HG03045 (cell line): ENCODE results near the gene ASAH2.
"Not testable (repeated sequence)": the region's sequence is repeated elsewhere in the genome, so short reads cannot be mapped to it uniquely, and the experiment has no call there.

ENCODE experiments used
- ATAC-seq: cut with Tn5 transposase; IDR thresholded peaks from one replicate; pipeline ENCODE4 v1.9.1; 2021; ENCODE audit warnings: mild to moderate bottlenecking, moderate library complexity; ENCODE audit not compliant: unreplicated experiment

The ASAH2 gene

GRCh38 chr10:50260791-50261281 lies 9.5 kb upstream of the ASAH2 start:
- peak; percentile 99 for ATAC-seq

GRCh38 chr10:50254479-50254878 lies 3.2 kb upstream of the ASAH2 start:
- no peak for ATAC-seq

GRCh38 chr10:50250096-50250854 lies 1.0 kb downstream of the ASAH2 start:
- ATAC-seq: no peak

- ATAC-seq: no peak
Observed at GRCh38 chr10:50248598-50248997, 2.7 kb downstream of the ASAH2 start.

- no peak for ATAC-seq
Observed at GRCh38 chr10:50248062-50248461, 3.3 kb downstream of the ASAH2 start.

DNA sequence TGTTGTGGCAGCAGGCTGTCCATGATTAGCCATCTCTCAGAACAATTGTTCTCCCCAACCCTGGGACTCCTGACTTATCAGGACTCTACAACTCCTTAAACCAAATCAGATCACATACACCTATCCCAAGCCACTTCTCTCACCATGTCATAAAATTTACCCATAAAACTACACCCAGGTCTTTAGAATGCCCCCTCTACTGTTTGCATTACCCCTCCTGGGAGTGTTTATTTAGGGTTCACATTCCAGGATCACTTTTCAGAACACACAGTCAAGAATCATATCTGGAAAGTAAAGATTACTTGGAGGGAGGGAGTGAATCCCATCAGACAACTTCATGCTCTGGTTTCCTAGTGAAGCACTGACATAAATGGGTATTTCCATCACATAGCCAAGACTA lies 7.1 kb downstream of the ASAH2 start:
- ATAC-seq: no peak

DNA sequence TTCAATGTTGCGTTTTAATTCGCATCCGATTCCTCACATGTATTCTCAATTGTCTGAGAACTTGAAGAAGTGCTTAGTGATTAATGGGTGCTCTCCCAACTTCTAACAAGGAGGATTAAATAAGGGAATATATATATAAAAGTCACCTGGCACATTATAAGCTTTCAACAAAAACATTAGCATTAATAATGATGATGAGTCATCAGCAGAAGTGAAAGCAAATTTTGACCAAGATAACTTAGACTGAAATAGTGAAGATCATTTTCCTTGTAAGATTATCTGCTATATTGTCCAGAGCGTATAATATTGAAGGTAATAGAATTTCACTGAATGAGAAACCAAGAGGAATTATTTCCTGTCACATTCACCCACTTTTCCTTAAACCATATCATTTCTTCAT lies 8.5 kb downstream of the ASAH2 start:
- ATAC-seq: no peak

DNA sequence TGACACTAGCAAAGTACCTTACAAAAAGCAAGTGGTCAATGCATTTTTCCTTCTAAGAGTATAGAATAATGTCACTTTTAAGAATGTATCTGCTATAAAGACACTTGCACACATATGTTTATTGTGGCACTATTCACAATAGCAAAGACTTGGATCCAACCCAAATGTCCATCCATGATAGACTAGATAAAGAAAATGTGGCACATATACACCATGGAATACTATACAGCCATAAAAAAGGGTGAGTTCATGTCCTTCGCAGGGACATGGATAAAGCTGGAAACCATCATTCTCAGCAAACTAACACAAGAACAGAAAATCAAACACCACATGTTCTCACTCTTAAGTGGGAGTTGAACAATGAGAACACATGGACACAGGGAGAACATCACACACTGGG lies 9.8 kb downstream of the ASAH2 start:
- not testable (repeated sequence) for ATAC-seq

- ATAC-seq: no peak
Observed at GRCh38 chr10:50234486-50234885, 16.8 kb downstream of the ASAH2 start.

GRCh38 chr10:50232261-50232639 lies 19.1 kb downstream of the ASAH2 start:
- no peak for ATAC-seq

DNA sequence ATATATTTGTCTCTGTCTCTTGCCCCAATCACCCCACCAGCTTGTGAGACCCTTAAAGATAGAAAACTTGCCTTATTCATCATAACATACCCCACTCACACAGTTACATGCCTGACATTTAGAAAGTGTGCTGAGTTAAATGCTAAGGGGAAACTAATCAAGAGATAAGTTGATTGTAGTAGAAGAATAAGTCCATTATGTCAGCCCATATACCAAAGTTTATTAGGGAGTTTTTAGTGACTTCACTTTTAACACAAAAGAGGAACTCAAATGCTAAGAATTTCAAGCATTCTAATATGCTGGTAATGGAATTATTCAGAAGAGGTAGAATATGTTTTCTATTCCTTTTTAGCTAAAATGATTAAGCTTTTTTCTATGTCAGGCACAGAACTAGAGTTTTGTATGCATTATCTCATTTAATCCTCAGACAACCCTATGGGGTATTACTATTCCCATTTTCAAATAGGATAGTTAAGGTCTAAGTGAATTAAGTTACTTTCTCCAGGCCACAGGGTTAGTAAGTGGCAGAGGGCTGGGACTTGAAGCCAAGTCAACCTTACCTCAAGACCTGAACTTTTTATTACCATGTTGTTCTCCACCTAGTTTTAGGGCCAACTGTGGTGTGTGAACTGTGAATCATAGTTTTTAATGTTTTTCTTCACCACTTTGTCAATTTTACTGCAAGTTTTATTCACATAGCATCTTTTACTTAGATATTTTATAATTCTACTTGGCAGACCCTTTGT lies 19.6 kb downstream of the ASAH2 start:
- ATAC-seq: no peak

GRCh38 chr10:50229460-50229859 lies 21.9 kb downstream of the ASAH2 start:
- no peak for ATAC-seq

DNA sequence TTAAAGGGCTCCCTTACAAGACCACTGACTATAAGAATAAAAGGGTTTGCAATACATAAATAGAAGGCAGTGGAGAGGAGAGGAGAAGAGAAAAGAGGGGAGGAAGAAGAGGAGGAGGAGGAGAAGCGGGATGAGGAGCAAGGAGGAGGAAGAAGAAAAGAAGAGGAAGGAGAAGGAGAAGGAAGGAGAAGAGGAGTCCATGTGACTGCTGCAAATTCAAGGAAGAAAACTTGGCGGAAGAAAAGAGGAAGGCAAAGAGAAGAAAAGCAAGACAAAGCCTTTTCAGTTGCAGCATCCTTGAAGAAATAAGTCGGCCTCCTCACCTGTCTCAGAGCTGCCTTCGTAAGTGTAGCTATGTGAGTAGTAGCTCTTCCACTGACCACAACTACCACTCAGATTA lies 22.6 kb downstream of the ASAH2 start:
- no peak for ATAC-seq

- no peak for ATAC-seq
Observed at GRCh38 chr10:50226610-50227009, 24.7 kb downstream of the ASAH2 start.

GRCh38 chr10:50224330-50224952 lies 26.9 kb downstream of the ASAH2 start:
- ATAC-seq: peak; percentile 87

- no peak for ATAC-seq
Observed at GRCh38 chr10:50222199-50222598, 29.1 kb downstream of the ASAH2 start.

DNA sequence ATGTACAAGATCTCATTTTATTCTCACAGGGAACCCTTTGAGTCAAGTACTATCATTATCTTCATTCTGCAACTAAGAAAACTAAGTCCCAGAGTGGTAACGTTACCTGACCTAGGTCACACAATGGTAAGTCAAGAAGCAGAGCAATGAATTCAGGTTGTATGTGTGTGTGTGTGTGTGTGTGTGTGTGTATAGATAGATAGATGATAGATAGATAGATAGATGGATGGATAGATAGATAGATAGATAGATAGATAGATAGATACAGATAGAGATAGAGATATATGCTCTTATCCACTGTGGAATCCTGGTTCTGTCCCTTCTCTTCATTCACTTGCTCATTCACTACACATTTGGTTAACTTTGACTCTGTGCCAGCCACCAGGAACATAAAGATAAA lies 29.8 kb downstream of the ASAH2 start:
- no peak for ATAC-seq

DNA sequence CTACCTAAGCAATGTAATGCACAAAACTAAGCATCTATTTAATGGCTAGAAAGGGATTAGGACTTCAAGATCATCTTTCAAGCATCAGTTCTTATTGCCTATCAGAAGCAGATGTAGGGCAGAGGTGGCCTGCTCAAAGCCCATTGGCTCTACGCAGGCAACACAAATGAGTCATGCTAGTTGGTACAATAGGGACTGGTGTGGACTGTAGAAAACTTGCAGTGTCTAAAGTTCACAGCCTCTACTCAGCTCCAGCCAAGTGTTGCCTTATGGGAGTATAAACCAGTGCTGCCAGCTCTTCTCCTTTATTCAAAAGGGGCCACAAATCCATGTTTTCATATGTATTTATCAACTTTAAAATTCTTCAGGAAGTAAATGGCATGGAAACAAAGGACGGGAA lies 31.7 kb downstream of the ASAH2 start:
- ATAC-seq: no peak

DNA sequence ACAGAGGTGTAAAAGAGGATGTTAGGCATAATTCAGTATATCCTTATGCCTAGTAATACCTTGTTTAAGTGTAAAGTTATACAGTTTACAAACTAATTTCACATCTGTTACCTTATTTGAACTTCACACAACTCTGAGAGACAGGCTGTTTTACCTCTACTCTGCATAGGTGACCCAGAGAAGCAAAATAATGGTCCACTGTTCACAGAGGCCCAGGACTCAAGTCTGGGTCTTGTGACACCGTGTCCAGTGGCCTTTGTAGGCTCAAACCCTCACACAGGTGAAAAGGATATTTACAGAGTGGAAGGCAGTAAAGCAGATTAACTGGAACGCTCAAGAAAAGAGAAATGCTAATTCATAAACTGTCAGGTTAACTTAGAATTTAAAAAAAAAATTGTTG lies 32.1 kb downstream of the ASAH2 start:
- ATAC-seq: no peak

DNA sequence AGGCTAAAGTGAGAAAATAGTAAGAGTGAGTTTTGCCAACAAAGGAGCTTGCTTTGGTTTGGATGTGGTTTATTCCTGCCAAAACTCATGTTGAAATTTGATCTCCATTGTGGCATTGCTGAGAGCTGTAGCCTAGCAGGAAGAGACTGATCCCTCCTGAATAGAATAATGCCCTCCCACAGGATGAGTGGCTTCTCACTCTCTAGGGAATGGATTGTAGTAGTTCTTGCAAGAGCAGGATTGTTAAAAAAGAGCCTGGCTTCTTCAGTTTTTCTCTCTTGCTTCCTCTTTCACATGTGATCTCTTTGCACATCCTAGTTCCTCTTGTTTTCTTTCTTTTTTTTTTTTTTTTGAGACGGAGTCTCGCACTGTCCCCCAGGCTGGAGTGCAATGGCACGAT lies 34.4 kb downstream of the ASAH2 start:
- no peak for ATAC-seq

DNA sequence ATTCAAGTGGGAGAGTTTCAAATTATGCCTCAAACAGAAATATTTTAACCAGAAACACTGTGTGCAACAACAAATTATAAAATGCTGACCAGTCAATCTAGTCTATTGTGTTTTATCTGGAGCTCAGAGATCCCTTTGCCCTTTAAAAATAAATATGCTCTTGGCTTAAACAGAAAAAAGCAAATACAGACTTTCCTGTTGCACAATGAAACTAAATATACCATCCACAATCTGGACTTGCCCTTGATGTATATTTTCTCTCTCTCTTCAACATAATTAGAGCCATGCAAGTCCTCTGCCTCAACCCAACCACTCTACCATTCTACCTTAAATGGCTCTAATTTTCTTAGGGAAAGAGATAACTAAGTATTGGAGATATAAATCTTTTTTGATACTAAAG lies 34.9 kb downstream of the ASAH2 start:
- no peak for ATAC-seq

GRCh38 chr10:50211670-50212069 lies 39.6 kb downstream of the ASAH2 start:
- no peak for ATAC-seq
